ENCODE results near the gene ABHD14A.
A peak's percentile ranks its signal among the peaks of the same experiment; 100 is the strongest.
"Not testable (repeated sequence)": the region's sequence is repeated elsewhere in the genome, so short reads cannot be mapped to it uniquely, and the experiment has no call there.

The ABHD14A gene

GRCh38 chr3:51974963-51975851 lies at the start of gene ABHD14A:
ABHD14A (plus strand) TSS chr3:51975064; CDS start chr3:51975136, 72 bp downstream.
- CTCF ChIA-PET: interaction anchor here (0.7 to 3.6 kb wide), 10 partner anchors 8 to 66 kb away, joined by 3 to 64 read pairs (median 9); partner anchors contain the start of genes ACY1, PARP3 and RRP9
- TF ChIP-seq, protein P1, sequence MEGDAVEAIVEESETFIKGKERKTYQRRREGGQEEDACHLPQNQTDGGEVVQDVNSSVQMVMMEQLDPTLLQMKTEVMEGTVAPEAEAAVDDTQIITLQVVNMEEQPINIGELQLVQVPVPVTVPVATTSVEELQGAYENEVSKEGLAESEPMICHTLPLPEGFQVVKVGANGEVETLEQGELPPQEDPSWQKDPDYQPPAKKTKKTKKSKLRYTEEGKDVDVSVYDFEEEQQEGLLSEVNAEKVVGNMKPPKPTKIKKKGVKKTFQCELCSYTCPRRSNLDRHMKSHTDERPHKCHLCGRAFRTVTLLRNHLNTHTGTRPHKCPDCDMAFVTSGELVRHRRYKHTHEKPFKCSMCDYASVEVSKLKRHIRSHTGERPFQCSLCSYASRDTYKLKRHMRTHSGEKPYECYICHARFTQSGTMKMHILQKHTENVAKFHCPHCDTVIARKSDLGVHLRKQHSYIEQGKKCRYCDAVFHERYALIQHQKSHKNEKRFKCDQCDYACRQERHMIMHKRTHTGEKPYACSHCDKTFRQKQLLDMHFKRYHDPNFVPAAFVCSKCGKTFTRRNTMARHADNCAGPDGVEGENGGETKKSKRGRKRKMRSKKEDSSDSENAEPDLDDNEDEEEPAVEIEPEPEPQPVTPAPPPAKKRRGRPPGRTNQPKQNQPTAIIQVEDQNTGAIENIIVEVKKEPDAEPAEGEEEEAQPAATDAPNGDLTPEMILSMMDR (IDR thresholded peaks at IDR 0.05; ENCODE audit: control extremely low read depth, extremely low read depth, low read depth, missing control alignments): no peak
- peak; percentile 92 for DNase-seq (ENCODE audit: extremely low spot score)
- POLR2A ChIA-PET: interaction anchor here (1.8 kb wide), 1 partner anchor 12 kb away, joined by 4 read pairs; no protein-coding TSS in a partner anchor

- TF ChIP-seq, protein P1 (IDR thresholded peaks at IDR 0.05; ENCODE audit: control extremely low read depth, extremely low read depth, low read depth, missing control alignments): no peak
- POLR2A ChIA-PET: no interaction called here
- no peak for DNase-seq (ENCODE audit: extremely low spot score)
- CTCF ChIA-PET: interaction anchor here (2.1 kb wide), 1 partner anchor 15 kb away, joined by 6 read pairs; the partner anchor contains the start of genes PARP3 and RRP9
Observed at GRCh38 chr3:51927061-51927977, 47.5 kb upstream of the ABHD14A start.

- ChIA-PET CTCF (interaction anchor here (2.1 kb wide), 1 partner anchor 14 kb away, joined by 6 read pairs; the partner anchor contains the start of genes PARP3 and RRP9), POLR2A (no interaction called here)
- TF ChIP-seq, protein P1 (IDR thresholded peaks at IDR 0.05; ENCODE audit: control extremely low read depth, extremely low read depth, low read depth, missing control alignments): no peak
- DNase-seq (ENCODE audit: extremely low spot score): no peak
Observed at GRCh38 chr3:51928438-51928837, 46.4 kb upstream of the ABHD14A start.

- ChIA-PET CTCF (interaction anchor here (1.8 kb wide), 1 partner anchor 13 kb away, joined by 4 read pairs; the partner anchor contains the start of gene RRP9), POLR2A (interaction anchor here (0.6 kb wide), 1 partner anchor 17 kb away, joined by 3 read pairs; no protein-coding TSS in a partner anchor)
- DNase-seq (ENCODE audit: extremely low spot score): not testable (repeated sequence)
Observed at GRCh38 chr3:51928981-51929380, 45.9 kb upstream of the ABHD14A start.

DNA sequence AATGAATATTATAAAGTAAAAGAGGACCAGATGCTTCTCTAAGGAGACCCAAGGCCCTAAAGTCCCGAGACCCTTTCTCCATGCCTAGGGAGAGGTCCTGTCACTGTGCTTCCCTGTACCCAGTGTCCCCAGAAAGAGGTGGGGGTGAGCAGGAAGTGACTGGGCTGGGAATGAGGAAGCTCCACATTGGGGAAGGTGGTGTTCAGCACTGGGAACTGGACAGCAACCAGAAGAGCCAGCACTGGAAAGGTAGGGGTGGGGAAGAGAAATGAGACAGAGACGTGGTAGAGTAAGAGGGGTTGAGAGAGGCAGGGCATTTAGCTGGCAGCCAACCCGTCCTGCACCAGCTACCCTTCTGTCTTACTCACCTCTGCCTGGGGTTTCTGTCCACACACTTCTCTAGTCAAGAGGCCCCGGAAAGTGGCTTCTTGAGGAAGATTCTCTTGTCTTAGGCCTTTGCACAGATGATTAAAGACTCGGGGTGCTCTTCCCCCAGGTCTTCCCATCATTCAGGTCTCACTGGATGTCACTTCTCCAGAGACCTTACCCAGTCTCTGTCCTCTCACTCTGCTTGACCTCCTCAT lies 45.4 kb upstream of the ABHD14A start:
- POLR2A ChIA-PET: interaction anchor here (0.6 kb wide), 1 partner anchor 17 kb away, joined by 3 read pairs; no protein-coding TSS in a partner anchor
- peak; percentile 20 for DNase-seq (ENCODE audit: extremely low spot score)
- TF ChIP-seq, protein P1 (IDR thresholded peaks at IDR 0.05; ENCODE audit: control extremely low read depth, extremely low read depth, low read depth, missing control alignments): no peak
- CTCF ChIA-PET: interaction anchor here (1.8 kb wide), 1 partner anchor 12 kb away, joined by 4 read pairs; the partner anchor contains the start of gene RRP9

DNA sequence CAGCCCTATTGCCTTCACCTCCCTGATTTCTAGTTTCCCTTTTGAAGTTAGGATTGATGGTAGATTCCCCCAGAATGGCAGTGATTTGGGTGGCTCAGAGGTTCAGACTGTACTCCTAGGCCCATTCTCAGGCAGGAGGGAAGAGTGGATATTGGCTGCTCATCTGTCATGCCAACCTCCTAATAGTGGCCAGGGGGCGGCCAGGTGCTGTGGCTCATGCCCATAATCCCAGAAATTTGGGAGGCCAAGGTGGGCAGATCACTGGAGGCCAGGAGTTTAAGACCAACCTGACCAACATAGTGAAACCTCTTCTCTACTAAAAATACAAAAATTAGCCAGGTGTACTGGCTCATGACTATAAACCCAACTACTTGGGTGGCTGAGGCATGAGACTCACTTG lies 44.4 kb upstream of the ABHD14A start:
- CTCF ChIA-PET: interaction anchor here (1.0 to 1.8 kb wide), 2 partner anchors 11 to 18 kb away, joined by 3 to 4 read pairs; partner anchors contain the start of gene RRP9
- no peak for DNase-seq (ENCODE audit: extremely low spot score)
- TF ChIP-seq, protein P1 (IDR thresholded peaks at IDR 0.05; ENCODE audit: control extremely low read depth, extremely low read depth, low read depth, missing control alignments): no peak
- POLR2A ChIA-PET: no interaction called here
